CD8-positive, alpha-beta memory T cell (primary cell): ENCODE data around the gene ROCK1. TPM values are rescaled to one million over a fixed set of nuclear protein-coding genes. Genes with fewer than 3 reads are reported as not detected.

Experiments used
- CTCF ChIA-PET: fragments of 350-600 bp; sonication (Branson Sonifier 250); formaldehyde crosslinking; loops from one replicate; lab custom pipeline; 2021; ENCODE audit warnings: antibody characterized with exemption; lab: Charles Lee
- POLR2A ChIA-PET: fragments of 350-600 bp; sonication (Branson Sonifier 250); formaldehyde crosslinking; loops from one replicate; lab custom pipeline; 2021; ENCODE audit warnings: antibody characterized with exemption; lab: Charles Lee
- DNase-seq, 5 donors: peaks; one replicate each; pipeline versions ENCODE4 v3.0.0 to v3.0.0-alpha.2; 2020 to 2022; ENCODE audit warnings: mixed read lengths in 1 of 5
- H3K27ac ChIP-seq: one replicate; pipeline ENCODE4 v1.7.0; 2013; ENCODE audit warnings: low read depth, mild to moderate bottlenecking, low read length, moderate library complexity
- H3K27me3 ChIP-seq: 2 replicates; pipeline ENCODE4 v1.7.0; 2013; ENCODE audit warnings: low read length, mild to moderate bottlenecking; ENCODE audit not compliant: insufficient read depth, poor library complexity, severe bottlenecking
- H3K36me3 ChIP-seq: 2 replicates; pipeline ENCODE4 v1.7.0; 2013; ENCODE audit warnings: mild to moderate bottlenecking, low read length, moderate library complexity; ENCODE audit not compliant: insufficient read depth
- H3K4me1 ChIP-seq: 2 replicates; pipeline ENCODE4 v1.7.0; 2013; ENCODE audit warnings: mild to moderate bottlenecking, low read length, moderate library complexity; ENCODE audit not compliant: insufficient read depth
- H3K4me3 ChIP-seq: 2 replicates; pipeline ENCODE4 v1.7.0; 2013; ENCODE audit warnings: mild to moderate bottlenecking, low read length
- H3K9me3 ChIP-seq: 2 replicates; pipeline ENCODE4 v1.7.0; 2013; ENCODE audit warnings: mild to moderate bottlenecking, low read length
- H3K27ac Mint-ChIP-seq, 8 donors: one replicate each; pipeline ENCODE4 v1.8.0; 2020 to 2021; ENCODE audit warnings: mixed read lengths in 8 of 8, mild to moderate bottlenecking in 6 of 8, inconsistent platforms in 3 of 8, moderate library complexity in 3 of 8
- H3K27me3 Mint-ChIP-seq, 2 donors: one replicate each; pipeline ENCODE4 v1.8.0; 2020 to 2021; ENCODE audit warnings: mixed read lengths in 2 of 2, mild to moderate bottlenecking in 1 of 2, moderate library complexity in 1 of 2
- H3K36me3 Mint-ChIP-seq, 3 donors: one replicate each; pipeline ENCODE4 v1.8.0; 2020 to 2021; ENCODE audit warnings: mixed read lengths in 3 of 3, inconsistent platforms in 1 of 3, mild to moderate bottlenecking in 1 of 3
- H3K4me1 Mint-ChIP-seq, 3 donors: one replicate each; pipeline ENCODE4 v1.8.0; 2020 to 2021; ENCODE audit warnings: mixed read lengths in 3 of 3, inconsistent platforms in 1 of 3, mild to moderate bottlenecking in 1 of 3
- H3K4me3 Mint-ChIP-seq, 7 donors: one replicate each; pipeline ENCODE4 v1.8.0; 2020 to 2021; ENCODE audit warnings: mixed read lengths in 7 of 7, mild to moderate bottlenecking in 6 of 7, moderate library complexity in 4 of 7, inconsistent platforms in 2 of 7
- H3K9me3 Mint-ChIP-seq, 5 donors: one replicate each; pipeline ENCODE4 v1.8.0; 2020 to 2022; ENCODE audit warnings: mixed read lengths in 5 of 5, mild to moderate bottlenecking in 3 of 5, moderate library complexity in 2 of 5, inconsistent platforms in 1 of 5
- polyA plus RNA-seq: library from polyadenylated mRNA; unstranded; fragments of 300-500 nt; fragmentation: Illumina TruSeq; gene quantifications from one replicate; pipeline ENCODE4 v1.2.3, GENCODE V29; 2021
- total RNA-seq, 2 experiments: library from RNA; stranded (reverse); gene quantifications; one replicate each; pipeline ENCODE4 v1.2.3, GENCODE V29; 2021

ROCK1 gene
- total and polyA plus RNA-seq, 3 experiments from 2014 or later = 41.7 to 66.5 (median 62.0) TPM

DNA sequence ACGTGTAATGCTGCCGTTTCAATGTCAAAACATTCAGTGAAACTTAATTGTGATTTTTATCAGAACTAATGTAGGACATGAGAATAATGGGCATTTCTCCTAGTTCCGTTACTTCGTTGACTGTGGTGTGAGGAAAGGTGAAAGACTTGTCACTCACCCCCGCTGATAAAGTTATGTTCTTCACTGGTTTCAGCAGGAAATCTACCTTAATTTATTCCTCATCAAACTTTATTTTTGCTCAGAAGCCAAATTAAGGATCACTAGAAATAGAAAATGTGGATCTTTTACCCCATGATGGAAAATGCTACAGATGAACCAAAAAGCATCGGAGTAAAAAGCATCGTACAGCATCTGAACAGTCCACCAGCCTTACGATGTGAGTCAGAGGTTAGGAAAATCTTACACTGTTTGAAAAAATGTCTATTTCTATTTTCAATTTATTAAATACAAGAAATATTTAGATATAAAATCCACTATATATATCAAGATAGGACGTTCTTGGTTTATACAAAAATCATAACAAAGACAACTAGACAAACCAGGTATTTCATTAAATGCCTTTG, 1.0 kb upstream of the ROCK1 start:
- Histone ChIP-seq H3K4me1 (peaks cover 23% of the 10 kb centered on the region), H3K9me3 (no peaks in the 10 kb centered on the region), H3K27ac (peak overlapping the region; percentile 47), H3K36me3 (no peaks in the 10 kb centered on the region), H3K4me3 (peak overlapping the region; percentile 77), H3K27me3 (no peaks in the 10 kb centered on the region)
- POLR2A ChIA-PET = interaction anchor here (1.7 kb wide), 1 partner anchor 488 kb away, joined by 9 read pairs; the partner anchor contains the start of gene ESCO1
- H3K4me1 Mint-ChIP-seq = peaks cover 7 to 11% (median 7%) of the 10 kb centered on the region in 3 donors
- no peaks in the 10 kb centered on the region for H3K27me3 Mint-ChIP-seq
- no peaks in the 10 kb centered on the region for H3K9me3 Mint-ChIP-seq
- no peak for DNase-seq
- peaks cover 0 to 15% (median 0%) of the 10 kb centered on the region in 3 donors for H3K36me3 Mint-ChIP-seq
- no peak overlapping the region for H3K4me3 Mint-ChIP-seq
- peak overlapping the region in 7 of 8 donors; percentile 89 to 96 (median 94) for H3K27ac Mint-ChIP-seq
- CTCF ChIA-PET = interaction anchor here (1.1 to 1.5 kb wide), 3 partner anchors 11 to 22 kb away, joined by 3 to 7 read pairs (median 3); no protein-coding TSS in a partner anchor

DNA sequence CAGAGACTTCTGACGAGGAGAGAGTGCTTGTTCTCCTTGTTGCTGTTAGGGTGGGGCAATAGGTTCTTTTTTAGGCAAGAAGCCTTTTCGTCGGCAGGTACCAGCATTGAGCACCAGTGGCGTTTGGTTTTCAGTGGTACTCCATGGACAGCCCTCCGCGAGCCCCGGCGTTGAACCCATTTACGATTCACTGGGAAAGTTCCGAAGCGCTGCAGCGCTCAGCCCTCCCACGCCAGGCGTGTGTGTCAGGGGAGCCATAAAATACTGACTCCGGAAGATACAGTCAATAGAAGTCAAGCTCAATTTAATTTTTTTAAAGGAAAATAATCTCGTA, 494 bp upstream of the ROCK1 start:
- peaks cover 7 to 11% (median 7%) of the 10 kb centered on the region in 3 donors for H3K4me1 Mint-ChIP-seq
- no peaks in the 10 kb centered on the region for H3K36me3 ChIP-seq
- no peaks in the 10 kb centered on the region for H3K9me3 ChIP-seq
- no peaks in the 10 kb centered on the region for H3K9me3 Mint-ChIP-seq
- H3K27ac Mint-ChIP-seq = peak overlapping the region; percentile 89 to 97 (median 94)
- H3K27me3 Mint-ChIP-seq = no peaks in the 10 kb centered on the region
- CTCF ChIA-PET = interaction anchor here (0.6 to 1.5 kb wide), 5 partner anchors 11 to 124 kb away, joined by 3 to 7 read pairs (median 3); no protein-coding TSS in a partner anchor
- peaks cover 28% of the 10 kb centered on the region for H3K4me1 ChIP-seq
- H3K4me3 ChIP-seq = peak overlapping the region; percentile 77
- peak overlapping the region; percentile 47 for H3K27ac ChIP-seq
- POLR2A ChIA-PET = interaction anchor here (0.6 to 1.7 kb wide), 3 partner anchors 51 to 592 kb away, joined by 3 to 9 read pairs (median 3); partner anchors contain the start of genes ABHD3 and ESCO1
- H3K27me3 ChIP-seq = no peaks in the 10 kb centered on the region
- DNase-seq = peak in 1 of 5 donors; percentile 36
- H3K4me3 Mint-ChIP-seq = no peak overlapping the region
- peaks cover 0 to 17% (median 2%) of the 10 kb centered on the region in 3 donors for H3K36me3 Mint-ChIP-seq

DNA sequence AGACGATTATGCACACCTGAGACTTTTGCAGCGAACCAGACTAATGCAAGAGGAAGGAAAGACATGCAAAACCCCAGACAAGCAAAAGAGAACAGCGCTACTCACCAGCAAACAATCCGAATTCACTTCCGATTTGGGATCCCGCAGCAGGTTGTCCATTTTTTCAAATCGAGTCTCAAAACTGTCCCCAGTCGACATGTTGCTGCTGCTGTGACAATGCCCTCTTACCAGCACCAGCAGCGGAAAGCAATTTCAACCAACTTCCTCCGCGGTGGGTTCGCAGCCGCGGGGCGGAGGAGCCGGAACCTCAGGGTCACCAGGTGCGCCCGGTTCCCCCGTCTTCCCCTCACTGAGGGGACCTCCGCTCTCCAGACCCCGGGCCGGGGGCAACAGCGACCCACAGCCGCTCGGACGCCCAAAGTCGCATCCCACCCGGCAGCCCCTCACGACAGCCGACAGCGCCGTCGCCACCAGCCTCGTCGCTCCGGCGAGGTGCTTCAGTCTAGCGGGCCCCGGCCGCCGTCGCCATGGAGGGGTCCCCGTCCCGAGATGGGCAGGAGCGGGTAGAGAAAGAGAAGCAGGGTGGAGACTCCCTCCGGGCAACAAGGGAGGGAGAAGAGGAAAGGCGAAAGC, 784 bp downstream of the ROCK1 start:
- no peaks in the 10 kb centered on the region for H3K9me3 Mint-ChIP-seq
- H3K27ac Mint-ChIP-seq = peak overlapping the region; percentile 90 to 98 (median 95)
- CTCF ChIA-PET = interaction anchor here (0.9 to 1.3 kb wide), 4 partner anchors 13 to 490 kb away, joined by 3 to 4 read pairs (median 3); partner anchors contain the start of gene ESCO1

DNA sequence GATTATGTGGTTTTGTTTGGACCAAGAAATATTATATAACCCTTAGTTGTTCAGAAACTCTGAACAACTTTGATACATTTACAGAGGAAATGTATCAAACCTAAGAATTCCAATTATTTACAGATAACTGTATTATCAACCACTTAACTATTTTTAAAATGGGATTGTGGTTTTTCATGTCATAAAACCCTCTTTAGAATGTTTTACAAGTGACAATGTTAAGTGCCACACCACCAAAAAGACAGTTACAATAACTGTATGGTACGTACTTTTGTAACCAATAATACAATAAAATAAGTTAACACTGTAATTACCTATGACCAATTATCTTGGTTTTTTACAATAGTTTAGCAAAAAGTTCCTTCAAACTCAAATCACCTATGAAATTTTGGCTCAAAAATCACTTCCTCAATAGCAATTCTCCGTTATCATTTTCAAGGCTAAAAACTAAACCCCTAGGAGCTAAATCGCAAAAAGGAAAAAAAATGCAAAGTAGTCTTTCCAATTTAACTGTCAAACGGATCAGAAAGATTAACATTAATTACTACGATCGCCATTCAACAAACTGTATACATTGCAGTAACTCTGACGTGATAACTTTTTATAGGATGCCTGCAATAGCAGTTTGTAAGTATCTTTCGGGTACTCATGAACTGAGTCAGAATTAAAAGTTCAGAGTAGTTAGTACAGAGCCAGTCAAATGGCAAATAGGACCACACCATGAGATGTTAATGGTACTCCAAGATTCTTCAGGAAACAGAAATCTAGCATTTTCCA, 1.5 kb downstream of the ROCK1 start:
- Mint-ChIP-seq H3K9me3 (no peaks in the 10 kb centered on the region), H3K4me3 (no peak overlapping the region), H3K27ac (peak overlapping the region; percentile 90 to 98 (median 94)), H3K27me3 (no peaks in the 10 kb centered on the region), H3K36me3 (peaks cover 0 to 19% (median 2%) of the 10 kb centered on the region in 3 donors), H3K4me1 (peaks cover 7 to 11% (median 7%) of the 10 kb centered on the region in 3 donors)
- Histone ChIP-seq H3K4me3 (peak overlapping the region; percentile 58), H3K27me3 (no peaks in the 10 kb centered on the region), H3K36me3 (no peaks in the 10 kb centered on the region), H3K4me1 (peaks cover 46% of the 10 kb centered on the region), H3K27ac (peak overlapping the region; percentile 88), H3K9me3 (no peaks in the 10 kb centered on the region)
- POLR2A ChIA-PET = no interaction called here
- CTCF ChIA-PET = no interaction called here
- no peak for DNase-seq

More for the DNA sequence above, 784 bp downstream of the ROCK1 start:
- peaks cover 0 to 19% (median 2%) of the 10 kb centered on the region in 3 donors for H3K36me3 Mint-ChIP-seq
- POLR2A ChIA-PET = interaction anchor here (0.6 to 1.7 kb wide), 4 partner anchors 24 to 649 kb away, joined by 3 to 9 read pairs (median 4); partner anchors contain the start of gene ESCO1
- H3K27me3 Mint-ChIP-seq = no peaks in the 10 kb centered on the region
- Histone ChIP-seq H3K9me3 (no peaks in the 10 kb centered on the region), H3K27ac (peak overlapping the region; percentile 88), H3K36me3 (no peaks in the 10 kb centered on the region), H3K4me1 (peaks cover 41% of the 10 kb centered on the region), H3K27me3 (no peaks in the 10 kb centered on the region), H3K4me3 (peak overlapping the region; percentile 58)
- H3K4me3 Mint-ChIP-seq = no peak overlapping the region
- H3K4me1 Mint-ChIP-seq = peaks cover 7 to 11% (median 7%) of the 10 kb centered on the region in 3 donors
- DNase-seq = peak; percentile 56 to 82 (median 73)

DNA sequence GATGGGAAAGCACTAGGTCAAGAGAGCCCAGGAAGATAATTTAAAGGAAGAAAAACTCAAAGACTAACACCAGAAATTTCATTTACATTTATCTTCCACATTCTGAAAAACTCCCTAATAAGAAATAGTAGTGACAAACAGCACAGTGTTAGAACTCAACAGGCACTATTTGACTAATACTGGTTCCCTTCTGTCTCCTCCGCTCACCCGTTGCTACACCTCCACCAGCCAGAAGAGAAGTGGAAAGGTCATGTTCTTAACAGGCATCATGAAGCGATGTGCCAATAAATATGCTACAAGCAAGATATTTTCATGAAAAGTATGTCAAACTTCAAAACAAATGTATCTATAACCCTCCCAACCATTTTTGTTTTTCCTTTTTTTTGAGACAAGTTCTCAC, 5.7 kb downstream of the ROCK1 start:
- no peak for DNase-seq
- ChIA-PET CTCF (no interaction called here), POLR2A (no interaction called here)
- H3K4me3 Mint-ChIP-seq = peak overlapping the region in 5 of 7 donors; percentile 44 to 82 (median 65)
- no peaks in the 10 kb centered on the region for H3K27me3 Mint-ChIP-seq
- peaks cover 0 to 16% (median 2%) of the 10 kb centered on the region in 3 donors for H3K36me3 Mint-ChIP-seq
- no peaks in the 10 kb centered on the region for H3K9me3 Mint-ChIP-seq
- peaks cover 0 to 32% (median 28%) of the 10 kb centered on the region in 3 donors for H3K4me1 Mint-ChIP-seq
- Histone ChIP-seq H3K27ac (no peak overlapping the region), H3K4me1 (peaks cover 67% of the 10 kb centered on the region), H3K36me3 (no peaks in the 10 kb centered on the region), H3K27me3 (no peaks in the 10 kb centered on the region), H3K4me3 (no peak overlapping the region), H3K9me3 (no peaks in the 10 kb centered on the region)
- H3K27ac Mint-ChIP-seq = peak overlapping the region in 6 of 8 donors; percentile 2 to 65 (median 35)

DNA sequence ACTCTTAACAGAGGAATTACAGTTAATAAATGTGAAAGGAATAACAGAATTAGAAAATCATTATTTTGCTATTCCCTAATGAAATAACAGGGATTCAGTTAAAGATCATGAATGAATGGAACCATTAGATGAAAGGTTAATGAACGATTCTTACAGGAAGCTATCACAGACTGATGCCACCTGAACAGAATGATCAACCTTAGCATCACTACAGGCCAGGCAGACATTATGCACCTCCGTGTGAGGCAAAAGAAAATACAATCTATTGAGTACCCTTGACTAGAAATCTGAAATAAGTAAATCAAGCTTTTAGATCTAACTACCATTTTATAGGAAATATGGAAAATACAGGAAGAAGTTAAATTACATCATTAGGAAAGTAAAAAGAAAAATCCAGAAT, 10.4 kb downstream of the ROCK1 start:
- H3K27me3 ChIP-seq = no peaks in the 10 kb centered on the region
- no peak overlapping the region for H3K27ac ChIP-seq

DNA sequence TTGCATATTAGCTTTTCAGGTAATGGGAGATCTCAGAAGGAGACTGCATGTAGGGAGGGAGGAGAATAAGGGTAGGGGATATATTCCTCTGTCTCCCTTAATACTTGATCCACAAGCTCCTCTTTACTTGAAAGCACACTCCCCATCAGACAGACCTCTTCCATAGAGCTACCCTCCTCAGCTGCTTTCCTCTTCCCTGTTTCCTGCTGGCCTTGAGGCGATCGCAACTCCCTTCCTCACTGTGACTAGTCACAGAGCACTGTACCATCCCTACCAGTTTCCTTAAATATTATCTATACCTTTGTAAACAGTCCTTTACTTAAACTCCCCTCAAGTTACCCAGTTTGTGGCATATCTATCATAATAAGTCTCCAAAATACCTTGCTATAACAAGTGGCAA, 10.9 kb downstream of the ROCK1 start:
- Histone ChIP-seq H3K27me3 (no peaks in the 10 kb centered on the region), H3K4me3 (no peak overlapping the region), H3K27ac (no peak overlapping the region), H3K4me1 (peaks cover 65% of the 10 kb centered on the region), H3K9me3 (no peaks in the 10 kb centered on the region), H3K36me3 (no peaks in the 10 kb centered on the region)
- no peaks in the 10 kb centered on the region for H3K27me3 Mint-ChIP-seq
- peaks cover under 1 to 76% (median 72%) of the 10 kb centered on the region in 3 donors for H3K4me1 Mint-ChIP-seq
- POLR2A ChIA-PET = no interaction called here
- no peaks in the 10 kb centered on the region for H3K9me3 Mint-ChIP-seq
- CTCF ChIA-PET = no interaction called here
- H3K36me3 Mint-ChIP-seq = peaks cover 0 to 4% (median 0%) of the 10 kb centered on the region in 3 donors
- DNase-seq = no peak
- peak overlapping the region in 4 of 8 donors; percentile 1 to 19 (median 10) for H3K27ac Mint-ChIP-seq
- H3K4me3 Mint-ChIP-seq = peak overlapping the region in 6 of 7 donors; percentile 5 to 75 (median 24)

More for the DNA sequence above, 10.4 kb downstream of the ROCK1 start:
- peaks cover 0 to 76% (median 72%) of the 10 kb centered on the region in 3 donors for H3K4me1 Mint-ChIP-seq
- ChIA-PET POLR2A (no interaction called here), CTCF (no interaction called here)
- no peak for DNase-seq
- peaks cover 0 to 5% (median 0%) of the 10 kb centered on the region in 3 donors for H3K36me3 Mint-ChIP-seq
- H3K4me3 Mint-ChIP-seq = peak overlapping the region in 6 of 7 donors; percentile 11 to 45 (median 20)
- no peak overlapping the region for H3K4me3 ChIP-seq
- no peaks in the 10 kb centered on the region for H3K27me3 Mint-ChIP-seq
- peak overlapping the region in 5 of 8 donors; percentile 1 to 46 (median 19) for H3K27ac Mint-ChIP-seq
- H3K9me3 Mint-ChIP-seq = no peaks in the 10 kb centered on the region
- no peaks in the 10 kb centered on the region for H3K36me3 ChIP-seq
- H3K4me1 ChIP-seq = peaks cover 69% of the 10 kb centered on the region
- no peaks in the 10 kb centered on the region for H3K9me3 ChIP-seq
